SK-N-MC (cell line): Measurements from ENCODE around the gene CITED4.

Experiments used
- DNase-seq: peaks from one replicate; pipeline ENCODE4 v3.0.0-alpha.2; 2011; ENCODE audit warnings: low read depth, low spot score
- H3K27ac ChIP-seq: fragments of 200-600 bp; sonication (generic); 2 replicates; pipeline ENCODE4 v1.5.1; 2016; ENCODE audit warnings: mixed run types
- H3K36me3 ChIP-seq: fragments of 200-600 bp; sonication (generic); 2 replicates; pipeline ENCODE4 v1.6.1; 2017; ENCODE audit warnings: antibody characterized with exemption, low read length, mixed read lengths; ENCODE audit not compliant: insufficient read depth
- H3K4me3 ChIP-seq: fragments of 200-600 bp; sonication (generic); 2 replicates; pipeline ENCODE4 v1.5.1; 2016
- H3K9ac ChIP-seq: fragments of 200-600 bp; sonication (generic); 2 replicates; pipeline ENCODE4 v1.8.0; 2017; ENCODE audit warnings: mixed run types, mixed read lengths; ENCODE audit not compliant: insufficient read length
- H3K9me3 ChIP-seq: fragments of 200-600 bp; sonication (generic); 2 replicates; pipeline ENCODE4 v1.6.1; 2017; ENCODE audit warnings: low read depth, mild to moderate bottlenecking, antibody characterized with exemption, low read length, moderate library complexity, mixed read lengths
- EZH2 ChIP-seq: fragments of 200-600 bp; sonication (generic); IDR thresholded peaks from one replicate; pipeline ENCODE4 v1.6.1; 2017; ENCODE audit warnings: antibody characterized with exemption
- FOXP2 ChIP-seq: optimal IDR thresholded peaks from 2 replicates; pipeline ENCODE3; 2011; ENCODE audit warnings: mild to moderate bottlenecking, moderate library complexity; ENCODE audit not compliant: insufficient read depth; ENCODE audit errors: extremely low read length, control extremely low read depth
- POLR2AphosphoS5 ChIP-seq: IDR thresholded peaks from 2 replicates; pipeline ENCODE4 v1.6.1; 2012; ENCODE audit warnings: mild to moderate bottlenecking, low read depth, low read length, borderline replicate concordance

The CITED4 gene

DNA sequence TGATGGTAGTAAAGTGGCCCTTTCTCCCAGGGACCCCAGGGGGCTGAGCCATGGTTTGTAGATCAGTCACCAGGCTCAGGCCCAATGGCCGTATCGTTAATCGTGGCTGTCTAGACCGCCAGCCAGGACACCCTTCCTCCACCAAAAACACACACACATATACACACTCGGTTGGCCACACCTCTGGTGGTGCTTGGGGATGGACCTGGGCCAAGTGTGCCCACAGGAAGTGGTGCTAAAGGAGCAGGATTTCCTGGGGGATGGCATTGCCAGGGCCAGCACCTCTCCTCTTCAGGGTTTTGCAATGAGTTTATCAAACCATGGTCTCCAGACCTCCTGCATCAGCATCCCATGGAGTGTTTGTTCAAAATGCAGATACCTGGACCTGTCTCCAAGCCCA lies 36.2 kb downstream of the CITED4 start:
- H3K36me3 ChIP-seq: no peaks in the 10 kb centered on the region
- no peak overlapping the region for H3K27ac ChIP-seq
- no peak overlapping the region for H3K4me3 ChIP-seq
- H3K9ac ChIP-seq: no peak overlapping the region
- TF ChIP-seq EZH2 (no peak), POLR2AphosphoS5 (no peak), FOXP2 (no peak)
- no peaks in the 10 kb centered on the region for H3K9me3 ChIP-seq
- DNase-seq: no peak

DNA sequence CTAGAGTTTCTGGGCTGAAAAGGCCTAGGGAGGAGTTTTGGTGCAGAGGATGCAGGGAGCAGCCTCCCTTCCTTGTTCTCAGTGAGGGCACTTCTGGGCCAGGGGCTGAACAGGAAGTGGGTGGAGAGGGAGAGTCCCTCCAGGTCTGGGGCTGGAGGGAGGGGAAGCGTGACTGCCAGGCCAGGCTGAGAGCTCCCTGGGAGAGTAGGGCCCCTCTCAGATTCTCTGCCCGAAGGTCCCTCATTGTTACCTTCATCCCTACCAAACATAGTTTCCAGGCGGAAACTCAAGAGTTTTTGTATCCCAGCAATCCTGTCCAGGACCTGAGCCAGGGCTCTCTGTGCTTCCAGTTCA lies 36.8 kb downstream of the CITED4 start:
- no peak for DNase-seq
- Histone ChIP-seq H3K27ac (no peak overlapping the region), H3K9ac (no peak overlapping the region), H3K9me3 (no peaks in the 10 kb centered on the region), H3K36me3 (no peaks in the 10 kb centered on the region), H3K4me3 (no peak overlapping the region)
- TF ChIP-seq FOXP2: no peak
- no peak for TF ChIP-seq POLR2AphosphoS5
- no peak for TF ChIP-seq EZH2

DNA sequence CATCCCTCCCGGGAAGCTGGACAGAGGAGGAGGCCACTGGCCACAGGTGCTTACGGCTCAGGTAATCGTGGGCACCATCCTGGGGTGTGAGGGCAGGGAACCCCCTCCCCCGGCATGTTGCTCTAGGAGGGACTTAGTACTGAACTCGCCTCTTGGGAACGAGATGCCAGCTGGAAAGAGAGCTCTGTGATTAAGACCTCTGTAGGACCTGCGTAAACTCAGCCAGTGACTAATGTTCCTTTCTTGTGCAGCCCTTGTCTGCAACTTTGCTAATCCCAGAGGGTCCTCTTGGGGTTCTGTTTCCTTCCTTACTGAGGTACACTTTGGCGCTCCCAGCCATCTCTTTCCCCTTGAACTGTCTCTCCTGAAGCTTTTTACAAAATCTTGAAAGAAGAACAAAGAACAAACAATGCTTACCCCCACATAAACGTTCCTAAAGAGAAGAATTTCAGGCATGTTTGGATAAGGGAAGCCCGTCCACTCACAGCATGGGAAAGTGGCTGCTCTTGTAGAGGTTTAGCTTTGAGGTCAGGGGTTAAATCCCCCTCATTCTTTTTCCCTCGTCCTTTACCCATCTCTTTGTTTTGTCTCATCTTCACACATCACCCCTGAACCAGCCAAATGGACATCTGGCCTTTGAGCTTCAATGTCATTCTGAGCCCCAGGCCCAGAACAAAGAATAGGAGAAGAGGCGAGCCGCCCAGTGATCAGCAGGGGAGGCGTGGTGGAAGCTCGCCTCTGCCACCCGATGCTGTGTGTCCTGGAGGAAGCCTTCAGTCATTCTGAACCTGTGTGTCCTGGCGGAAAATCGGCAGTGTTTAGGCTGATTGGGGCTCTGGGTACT lies 37.4 kb downstream of the CITED4 start:
- TF ChIP-seq EZH2 (no peak), POLR2AphosphoS5 (no peak), FOXP2 (no peak)
- Histone ChIP-seq H3K9ac (no peak overlapping the region), H3K4me3 (no peak overlapping the region), H3K9me3 (no peaks in the 10 kb centered on the region), H3K36me3 (no peaks in the 10 kb centered on the region), H3K27ac (no peak overlapping the region)
- no peak for DNase-seq

DNA sequence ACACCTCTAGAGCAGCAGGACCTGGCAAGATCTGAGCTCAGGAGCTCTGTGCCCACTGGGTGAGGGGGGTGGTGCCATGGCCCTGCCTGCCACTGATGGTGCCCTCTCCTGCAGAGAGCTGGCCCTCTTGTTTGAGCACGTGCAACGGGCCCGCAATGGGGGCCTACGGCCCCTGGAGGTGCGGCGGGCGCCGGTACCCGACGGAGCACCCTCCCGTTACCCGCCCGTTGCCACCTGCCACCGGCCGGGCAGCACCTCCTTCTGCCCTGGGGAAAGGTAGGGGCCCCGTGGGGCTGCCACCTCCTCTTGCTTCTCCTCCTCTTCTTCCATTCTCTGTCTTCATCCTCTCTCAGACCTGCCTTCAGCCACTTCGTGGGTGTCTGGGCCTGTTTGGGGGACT lies 38.2 kb downstream of the CITED4 start:
- H3K9ac ChIP-seq: no peak overlapping the region
- no peak overlapping the region for H3K27ac ChIP-seq
- no peaks in the 10 kb centered on the region for H3K36me3 ChIP-seq
- no peaks in the 10 kb centered on the region for H3K9me3 ChIP-seq
- no peak for DNase-seq
- TF ChIP-seq POLR2AphosphoS5 (no peak), EZH2 (no peak), FOXP2 (no peak)
- no peak overlapping the region for H3K4me3 ChIP-seq

DNA sequence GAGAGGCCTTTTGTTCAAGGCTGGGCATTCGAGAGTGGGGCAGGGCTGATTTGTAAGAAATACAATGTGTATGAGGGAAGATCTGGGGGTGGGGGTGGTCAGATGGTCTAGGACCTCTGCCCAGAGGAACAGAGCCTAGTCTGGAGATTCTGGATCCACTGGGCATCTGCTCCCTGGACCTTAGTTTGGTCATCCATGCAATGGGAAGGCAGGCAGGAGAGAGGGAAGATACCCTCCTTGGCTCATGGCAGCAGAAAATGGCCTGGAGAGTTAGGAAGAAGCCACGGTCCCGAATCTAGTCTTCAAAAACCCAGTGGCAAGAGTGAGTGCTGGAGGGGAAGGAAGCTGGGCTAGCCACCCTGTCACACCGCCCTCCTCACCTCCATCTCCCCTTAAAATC lies 38.8 kb downstream of the CITED4 start:
- H3K9me3 ChIP-seq: no peaks in the 10 kb centered on the region
- no peak for DNase-seq
- no peak for TF ChIP-seq POLR2AphosphoS5
- no peak for TF ChIP-seq FOXP2
- TF ChIP-seq EZH2: no peak
- H3K9ac ChIP-seq: no peak overlapping the region
- no peak overlapping the region for H3K4me3 ChIP-seq
- H3K27ac ChIP-seq: no peak overlapping the region
- H3K36me3 ChIP-seq: no peaks in the 10 kb centered on the region

DNA sequence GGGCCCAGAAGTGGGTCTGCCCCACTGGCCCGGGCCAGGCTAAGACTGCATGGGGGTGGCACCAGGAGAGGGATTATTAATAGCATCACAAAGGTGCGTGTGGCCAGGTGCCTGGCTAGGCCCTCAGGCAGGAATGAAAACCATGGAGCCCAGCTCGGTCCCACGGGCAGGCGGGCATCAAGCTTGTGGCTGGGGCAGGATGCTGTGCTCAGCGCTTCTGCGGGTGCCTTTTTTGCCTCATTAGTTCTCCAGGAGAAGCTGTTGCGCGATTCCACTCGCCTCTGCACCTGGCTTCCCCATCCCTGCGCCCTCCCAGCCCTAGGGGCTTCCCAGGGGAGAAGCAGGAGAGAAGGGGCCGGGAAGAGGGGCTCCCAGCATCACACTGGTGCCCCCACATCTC lies 39.3 kb downstream of the CITED4 start:
- no peak for TF ChIP-seq POLR2AphosphoS5
- no peak for TF ChIP-seq FOXP2
- no peak overlapping the region for H3K27ac ChIP-seq

DNA sequence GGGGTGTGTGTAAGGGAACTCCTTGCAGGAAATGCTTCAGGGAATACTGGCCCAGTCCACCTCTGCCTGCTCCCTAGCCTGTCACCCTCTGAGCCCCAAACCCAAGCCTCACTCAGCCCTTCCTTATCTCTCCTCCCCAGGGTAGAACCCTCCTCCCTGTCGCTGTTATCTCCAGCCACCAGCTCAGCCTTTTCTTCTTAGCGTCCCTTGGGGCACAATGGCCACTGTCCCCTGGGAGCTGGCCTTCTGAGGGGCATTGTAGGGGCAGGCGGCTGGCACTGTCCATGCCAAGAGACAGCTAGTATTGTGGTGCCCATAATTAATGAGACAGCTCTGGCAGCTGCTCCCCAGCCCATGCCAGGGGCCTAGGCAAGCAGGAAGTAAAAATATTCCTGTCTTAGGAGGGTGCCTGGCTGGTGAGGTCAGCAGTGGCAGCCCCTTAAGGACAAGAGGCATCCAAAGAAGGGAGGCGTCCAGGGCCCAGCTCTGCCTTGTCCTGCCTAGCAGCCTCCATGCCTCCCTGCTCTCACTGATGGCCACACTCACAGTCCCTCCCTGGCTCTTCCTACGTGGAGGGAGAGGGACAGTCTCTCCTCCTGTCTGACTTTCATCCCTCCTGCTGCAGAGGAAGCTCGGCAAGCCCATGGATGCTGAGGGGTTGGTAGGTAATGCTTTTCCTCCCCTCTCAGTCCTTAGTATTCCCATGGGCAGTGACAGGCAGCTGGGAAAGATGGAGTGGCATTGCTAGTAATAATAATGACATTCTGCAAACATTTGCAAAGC lies 41.1 kb downstream of the CITED4 start:
- TF ChIP-seq FOXP2: no peak
- Histone ChIP-seq H3K27ac (no peak overlapping the region), H3K9ac (no peak overlapping the region), H3K4me3 (no peak overlapping the region), H3K9me3 (no peaks in the 10 kb centered on the region), H3K36me3 (no peaks in the 10 kb centered on the region)
- DNase-seq: no peak

More for the DNA sequence above, 39.3 kb downstream of the CITED4 start:
- H3K36me3 ChIP-seq: no peaks in the 10 kb centered on the region
- no peak overlapping the region for H3K9ac ChIP-seq
- no peak overlapping the region for H3K4me3 ChIP-seq
- no peaks in the 10 kb centered on the region for H3K9me3 ChIP-seq
- no peak for DNase-seq

DNA sequence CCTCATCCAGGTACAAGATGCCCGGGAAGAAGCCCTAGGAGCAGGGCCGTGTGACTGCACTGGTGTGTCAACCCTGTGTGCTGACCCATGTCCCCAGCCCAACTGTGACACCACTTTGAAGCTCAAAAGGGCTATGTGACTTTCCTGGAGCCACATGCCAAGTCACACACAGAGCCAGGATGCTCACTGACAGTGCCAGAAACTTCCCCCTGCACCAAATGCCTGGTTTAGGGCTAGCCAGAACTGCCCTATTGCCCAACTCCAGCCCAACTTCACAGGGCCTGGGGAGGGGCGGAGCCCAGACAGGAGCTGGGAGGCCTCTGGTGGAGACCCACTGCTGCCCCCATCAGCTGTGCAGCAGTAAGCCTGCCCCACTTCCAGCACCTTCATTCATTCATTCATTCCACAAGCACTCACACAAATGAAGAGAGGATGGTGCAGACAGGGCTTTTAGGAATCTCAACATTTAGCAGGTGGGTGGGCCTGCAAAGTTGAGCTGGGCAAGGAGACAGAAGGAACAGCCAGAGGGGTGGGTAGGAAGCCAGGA lies 41.8 kb downstream of the CITED4 start:
- TF ChIP-seq POLR2AphosphoS5: no peak
- TF ChIP-seq FOXP2: no peak
- no peak for TF ChIP-seq EZH2
- Histone ChIP-seq H3K9ac (no peak overlapping the region), H3K27ac (no peak overlapping the region)

DNA sequence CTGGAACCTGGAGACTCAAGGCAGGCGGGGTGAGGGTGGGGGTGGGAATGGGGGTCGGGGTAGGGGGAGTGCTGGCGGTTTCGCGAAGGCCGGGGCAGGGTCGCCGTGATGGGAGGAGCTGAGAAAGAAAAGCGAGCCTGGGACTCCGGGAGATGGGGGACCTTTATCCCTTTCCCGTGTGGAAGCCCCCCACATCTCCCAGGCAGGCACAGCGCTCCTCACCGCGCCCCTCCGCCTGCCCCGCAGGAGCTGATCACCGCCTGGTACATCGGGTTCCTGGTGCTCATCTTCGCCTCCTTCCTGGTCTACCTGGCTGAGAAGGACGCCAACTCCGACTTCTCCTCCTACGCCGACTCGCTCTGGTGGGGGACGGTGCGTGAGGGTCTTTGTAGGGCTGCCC lies 43.1 kb downstream of the CITED4 start:
- H3K27ac ChIP-seq: no peak overlapping the region
- TF ChIP-seq EZH2 (no peak), POLR2AphosphoS5 (no peak), FOXP2 (no peak)
- H3K9ac ChIP-seq: no peak overlapping the region
- no peak overlapping the region for H3K4me3 ChIP-seq
- H3K36me3 ChIP-seq: no peaks in the 10 kb centered on the region
- H3K9me3 ChIP-seq: no peaks in the 10 kb centered on the region
- no peak for DNase-seq

More for the DNA sequence above, 41.8 kb downstream of the CITED4 start:
- H3K36me3 ChIP-seq: no peaks in the 10 kb centered on the region
- DNase-seq: no peak
- H3K4me3 ChIP-seq: no peak overlapping the region
- H3K9me3 ChIP-seq: no peaks in the 10 kb centered on the region
